GM12878 (cell line): ENCODE data around the gene CCDC137. TPM values are rescaled to one million over a fixed set of nuclear protein-coding genes. Genes with fewer than 3 reads are reported as not detected.

Experiments
- ATAC-seq: fragments of 200-7000 bp; cut with Tn5 transposase; 3 replicates; pipeline ENCODE4 v1.9.1; 2020; ENCODE audit warnings: mild to moderate bottlenecking, moderate library complexity
- BruUV-seq: library from RNA; stranded (reverse); fragments of 400-500 nt; replicated peaks from 2 replicates; lab custom pipeline; 2021; lab: Mats Ljungman, UMichigan
- CTCF ChIA-PET: fragments of 300-600 bp; sonication (Branson Sonifier 250); formaldehyde crosslinking; extraction: SDS; loops from one replicate; lab custom pipeline; 2021; ENCODE audit warnings: inconsistent platforms; lab: Yijun Ruan, JAX
- POLR2A ChIA-PET: fragments of 350-600 bp; formaldehyde crosslinking; extraction: SDS; loops from one replicate; lab custom pipeline; 2021; ENCODE audit warnings: inconsistent platforms; lab: Charles Lee
- RAD21 ChIA-PET: fragments of 300-600 bp; sonication (Branson Sonifier 250); formaldehyde crosslinking; loops from one replicate; lab custom pipeline; 2023; ENCODE audit warnings: antibody characterized with exemption; ENCODE audit not compliant: unreplicated experiment; lab: Charles Lee
- SMC1A ChIA-PET: fragments of 300-600 bp; sonication (Branson Sonifier 250); formaldehyde crosslinking; loops from one replicate; lab custom pipeline; 2023; ENCODE audit not compliant: unreplicated experiment, uncharacterized antibody; lab: Charles Lee
- DNase-seq: peaks from one replicate; pipeline ENCODE4 v3.0.0-alpha.2; 2011; ENCODE audit warnings: low read depth, low spot score
- FAIRE-seq: peaks from 3 replicates; lab custom pipeline; 2011; peaks lifted over from hg19 to GRCh38; lab: Jason Lieb, UNC
- H2AFZ ChIP-seq: 2 replicates; pipeline ENCODE4 v1.6.0; 2011; ENCODE audit warnings: low read depth, low read length, control low read depth; ENCODE audit not compliant: control insufficient read depth
- H3K27ac ChIP-seq: 2 replicates; pipeline ENCODE4 v1.5.1; 2011; ENCODE audit warnings: control low read depth; ENCODE audit not compliant: control insufficient read depth, insufficient read depth
- H3K27me3 ChIP-seq, 2 experiments: replicated peaks in 1 of 2; 2 replicates each; pipeline versions ENCODE4 v1.6.0 to v1.6.1; 2011; ENCODE audit warnings: low read length in 1 of 2; ENCODE audit not compliant: control insufficient read depth in 2 of 2, insufficient read depth in 2 of 2
- H3K36me3 ChIP-seq, 2 experiments: 2 replicates each; pipeline ENCODE4 v1.5.1; 2011; ENCODE audit warnings: low read length in 1 of 2; ENCODE audit not compliant: control insufficient read depth in 2 of 2, insufficient read depth in 2 of 2
- H3K4me1 ChIP-seq: 2 replicates; pipeline ENCODE4 v1.6.1; 2011; ENCODE audit warnings: mild to moderate bottlenecking, low read length, moderate library complexity, mixed read lengths; ENCODE audit not compliant: control insufficient read depth, insufficient read depth
- H3K4me2 ChIP-seq: 2 replicates; pipeline ENCODE4 v1.6.0; 2011; ENCODE audit warnings: control low read depth; ENCODE audit not compliant: control insufficient read depth, insufficient read depth
- H3K4me3 ChIP-seq: fragments of 200-600 bp; sonication (generic); 2 replicates; pipeline ENCODE4 v1.5.1; 2016
- H3K79me2 ChIP-seq: 2 replicates; pipeline ENCODE4 v1.6.0; 2011; ENCODE audit warnings: low read length; ENCODE audit not compliant: control insufficient read depth, insufficient read depth
- H3K9ac ChIP-seq: 2 replicates; pipeline ENCODE4 v1.8.0; 2011; ENCODE audit warnings: low read length, control low read depth, mixed read lengths; ENCODE audit not compliant: control insufficient read depth, insufficient read depth
- H3K9me3 ChIP-seq: replicated peaks from 3 replicates; pipeline ENCODE4 v1.5.1; 2011; ENCODE audit warnings: mild to moderate bottlenecking, low read length; ENCODE audit not compliant: control insufficient read depth, insufficient read depth
- H4K20me1 ChIP-seq: 2 replicates; pipeline ENCODE4 v1.6.0; 2011; ENCODE audit not compliant: control insufficient read depth, insufficient read depth
- CREB1 ChIP-seq: IDR thresholded peaks from 2 replicates; pipeline ENCODE4 v1.6.1; 2012; ENCODE audit warnings: low read depth, mild to moderate bottlenecking, inconsistent platforms
- EED ChIP-seq: sonication (generic); IDR thresholded peaks from 2 replicates; pipeline ENCODE4 v1.6.1; 2016; ENCODE audit warnings: antibody characterized with exemption, low read depth
- HDAC2 ChIP-seq: fragments of 200-600 bp; sonication (generic); IDR thresholded peaks from 2 replicates; pipeline ENCODE4 v1.6.1; 2017
- HDGF ChIP-seq: fragments of 450-650 bp; IDR thresholded peaks from 2 replicates; pipeline ENCODE4 v1.6.1; 2016; ENCODE audit warnings: antibody characterized with exemption
- KLF5 ChIP-seq: fragments of 450-650 bp; IDR thresholded peaks from 2 replicates; pipeline ENCODE4 v1.6.1; 2014; ENCODE audit warnings: mild to moderate bottlenecking; ENCODE audit not compliant: partially characterized antibody
- RB1 ChIP-seq: fragments of 450-650 bp; formaldehyde crosslinking; IDR thresholded peaks from 2 replicates; pipeline ENCODE4 v1.6.1; 2017; ENCODE audit warnings: mild to moderate bottlenecking, borderline replicate concordance
- RCOR1 ChIP-seq: conservative IDR thresholded peaks from 2 replicates; pipeline ENCODE4 v1.6.1; 2012; ENCODE audit warnings: low read depth, low read length, improper control_type of control experiment
- WGBS: methylation state at CpG from one replicate; pipeline ENCODE4 v1.1.6; 2016; ENCODE audit warnings: low lambda C conversion rate; ENCODE audit not compliant: insufficient replicate concordance, insufficient coverage; ENCODE audit errors: missing lambda C conversion rate; 5-methylcytosine and 5-hydroxymethylcytosine counted together
- in situ Hi-C: fragments of 300-500 bp; cut with MboI; formaldehyde crosslinking; loops from 9 replicates; pipeline ENCODE4 v1.14.3; 2018; ENCODE audit warnings: mixed read lengths
- intact Hi-C: fragments of 100-400 bp; cut with micrococcal nuclease; formaldehyde crosslinking; loops from one replicate; pipeline ENCODE4 v1.14.2; 2022; ENCODE audit not compliant: unreplicated experiment
- polyA plus RNA-seq, 11 experiments: library from polyadenylated mRNA; depleted of rRNA in 4 of 11; unstranded in 6 of 11; stranded (reverse) in 5 of 11; fragments of >200 nt; fragmentation: Nextera tagmentation in 4 of 11; fragmentation: Illumina TruSeq in 1 of 11; extraction: Ambion mirVana in 4 of 11; extraction: Trizol in 1 of 11; gene quantifications; 1 replicate in 1 of 11; 2 replicates in 10 of 11; pipeline versions ENCODE4 v1.2.1 to v1.2.3, GENCODE V29; 2011 to 2016; ENCODE audit warnings: inconsistent platforms in 2 of 11, missing spikeins in 2 of 11, low read depth in 1 of 11
- total RNA-seq, 4 experiments: library from RNA; depleted of rRNA in 3 of 4; stranded (reverse); fragments of >200 nt in 3 of 4; fragmentation: Illumina TruSeq in 1 of 4; extraction: Trizol in 1 of 4; gene quantifications; 2 replicates each; pipeline versions ENCODE4 v1.2.1 to v1.2.3, GENCODE V29; 2013 to 2021
- TF ChIP-seq, protein P1 (sequence below): fragments of 450-650 bp; IDR thresholded peaks from 2 replicates; pipeline ENCODE4 v1.6.1; 2017; ENCODE audit warnings: antibody characterized with exemption, mild to moderate bottlenecking, moderate library complexity
- TF ChIP-seq, protein P2 (sequence below): IDR thresholded peaks from 2 replicates; pipeline ENCODE4 v1.6.1; 2011; ENCODE audit warnings: mild to moderate bottlenecking, low read depth, low read length, moderate library complexity; ENCODE audit not compliant: insufficient replicate concordance

CCDC137 gene
- total and polyA plus RNA-seq, 10 of the 15 experiments (the other 5 are each of a cell fraction or from before 2014, with no cell fraction given), result 2.2 to 45.4 (median 22.1) TPM

DNA sequence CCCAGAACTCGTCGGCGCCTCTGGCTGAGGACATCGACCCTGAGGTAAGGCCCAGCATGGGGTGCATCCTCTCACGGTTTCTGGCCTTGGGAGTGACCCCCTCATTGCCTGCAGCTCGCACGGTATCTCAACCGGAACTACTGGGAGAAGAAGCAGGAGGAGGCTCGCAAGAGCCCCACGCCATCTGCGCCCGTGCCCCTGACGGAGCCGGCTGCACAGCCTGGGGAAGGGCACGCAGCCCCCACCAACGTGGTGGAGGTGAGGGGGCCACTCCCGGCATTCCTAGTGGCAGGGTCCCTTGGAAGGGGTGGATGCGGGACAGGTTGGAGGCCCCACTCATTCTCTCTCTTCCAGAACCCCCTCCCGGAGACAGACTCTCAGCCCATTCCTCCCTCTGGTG, 28.3 kb downstream of the CCDC137 start:
- ChIA-PET CTCF (no interaction called here), POLR2A (no interaction called here), RAD21 (no interaction called here), SMC1A (no interaction called here)
- ATAC-seq, result no peak
- in situ Hi-C loops (no loop called here), intact Hi-C loops (no loop called here)
- Histone ChIP-seq H3K27me3 (no peaks in the 10 kb centered on the region), H3K9ac (no peak overlapping the region), H3K79me2 (no peaks in the 10 kb centered on the region), H2AFZ (no peak overlapping the region), H3K4me2 (no peak overlapping the region), H3K9me3 (no peaks in the 10 kb centered on the region), H3K36me3 (peaks cover 19 to 53% of the 10 kb centered on the region in 2 experiments; a peak in 3 of 4 replicates), H4K20me1 (no peaks in the 10 kb centered on the region; the same call in 1 of the 2 replicates)
- WGBS, result 87% methylated on average over 19 of the region's 19 CpGs
- TF ChIP-seq, protein P1, sequence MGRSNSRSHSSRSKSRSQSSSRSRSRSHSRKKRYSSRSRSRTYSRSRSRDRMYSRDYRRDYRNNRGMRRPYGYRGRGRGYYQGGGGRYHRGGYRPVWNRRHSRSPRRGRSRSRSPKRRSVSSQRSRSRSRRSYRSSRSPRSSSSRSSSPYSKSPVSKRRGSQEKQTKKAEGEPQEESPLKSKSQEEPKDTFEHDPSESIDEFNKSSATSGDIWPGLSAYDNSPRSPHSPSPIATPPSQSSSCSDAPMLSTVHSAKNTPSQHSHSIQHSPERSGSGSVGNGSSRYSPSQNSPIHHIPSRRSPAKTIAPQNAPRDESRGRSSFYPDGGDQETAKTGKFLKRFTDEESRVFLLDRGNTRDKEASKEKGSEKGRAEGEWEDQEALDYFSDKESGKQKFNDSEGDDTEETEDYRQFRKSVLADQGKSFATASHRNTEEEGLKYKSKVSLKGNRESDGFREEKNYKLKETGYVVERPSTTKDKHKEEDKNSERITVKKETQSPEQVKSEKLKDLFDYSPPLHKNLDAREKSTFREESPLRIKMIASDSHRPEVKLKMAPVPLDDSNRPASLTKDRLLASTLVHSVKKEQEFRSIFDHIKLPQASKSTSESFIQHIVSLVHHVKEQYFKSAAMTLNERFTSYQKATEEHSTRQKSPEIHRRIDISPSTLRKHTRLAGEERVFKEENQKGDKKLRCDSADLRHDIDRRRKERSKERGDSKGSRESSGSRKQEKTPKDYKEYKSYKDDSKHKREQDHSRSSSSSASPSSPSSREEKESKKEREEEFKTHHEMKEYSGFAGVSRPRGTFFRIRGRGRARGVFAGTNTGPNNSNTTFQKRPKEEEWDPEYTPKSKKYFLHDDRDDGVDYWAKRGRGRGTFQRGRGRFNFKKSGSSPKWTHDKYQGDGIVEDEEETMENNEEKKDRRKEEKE, result no peak
- TF ChIP-seq RB1, result no peak
- no peak for TF ChIP-seq HDAC2
- TF ChIP-seq, protein P2, sequence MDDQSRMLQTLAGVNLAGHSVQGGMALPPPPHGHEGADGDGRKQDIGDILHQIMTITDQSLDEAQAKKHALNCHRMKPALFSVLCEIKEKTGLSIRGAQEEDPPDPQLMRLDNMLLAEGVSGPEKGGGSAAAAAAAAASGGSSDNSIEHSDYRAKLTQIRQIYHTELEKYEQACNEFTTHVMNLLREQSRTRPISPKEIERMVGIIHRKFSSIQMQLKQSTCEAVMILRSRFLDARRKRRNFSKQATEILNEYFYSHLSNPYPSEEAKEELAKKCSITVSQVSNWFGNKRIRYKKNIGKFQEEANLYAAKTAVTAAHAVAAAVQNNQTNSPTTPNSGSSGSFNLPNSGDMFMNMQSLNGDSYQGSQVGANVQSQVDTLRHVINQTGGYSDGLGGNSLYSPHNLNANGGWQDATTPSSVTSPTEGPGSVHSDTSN, result no peak
- no peak for TF ChIP-seq HDGF
- TF ChIP-seq KLF5, result no peak
- TF ChIP-seq RCOR1, result no peak
- no peak for TF ChIP-seq EED
- TF ChIP-seq CREB1, result no peak
- TF ChIP-seq, all 136 proteins: peak for 0
- Histone ChIP-seq H3K4me1 (no peaks in the 10 kb centered on the region), H3K27ac (no peak overlapping the region), H3K4me3 (no peak overlapping the region)
- FAIRE-seq (no peak), DNase-seq (no peak)
- no TSS peak for BruUV-seq
